GM19455 (cell line): Measurements from ENCODE around the gene RCCD1.

Experiments used
- ATAC-seq: cut with Tn5 transposase; IDR thresholded peaks from one replicate; pipeline ENCODE4 v1.9.1; 2021; ENCODE audit not compliant: unreplicated experiment

The RCCD1 gene

DNA sequence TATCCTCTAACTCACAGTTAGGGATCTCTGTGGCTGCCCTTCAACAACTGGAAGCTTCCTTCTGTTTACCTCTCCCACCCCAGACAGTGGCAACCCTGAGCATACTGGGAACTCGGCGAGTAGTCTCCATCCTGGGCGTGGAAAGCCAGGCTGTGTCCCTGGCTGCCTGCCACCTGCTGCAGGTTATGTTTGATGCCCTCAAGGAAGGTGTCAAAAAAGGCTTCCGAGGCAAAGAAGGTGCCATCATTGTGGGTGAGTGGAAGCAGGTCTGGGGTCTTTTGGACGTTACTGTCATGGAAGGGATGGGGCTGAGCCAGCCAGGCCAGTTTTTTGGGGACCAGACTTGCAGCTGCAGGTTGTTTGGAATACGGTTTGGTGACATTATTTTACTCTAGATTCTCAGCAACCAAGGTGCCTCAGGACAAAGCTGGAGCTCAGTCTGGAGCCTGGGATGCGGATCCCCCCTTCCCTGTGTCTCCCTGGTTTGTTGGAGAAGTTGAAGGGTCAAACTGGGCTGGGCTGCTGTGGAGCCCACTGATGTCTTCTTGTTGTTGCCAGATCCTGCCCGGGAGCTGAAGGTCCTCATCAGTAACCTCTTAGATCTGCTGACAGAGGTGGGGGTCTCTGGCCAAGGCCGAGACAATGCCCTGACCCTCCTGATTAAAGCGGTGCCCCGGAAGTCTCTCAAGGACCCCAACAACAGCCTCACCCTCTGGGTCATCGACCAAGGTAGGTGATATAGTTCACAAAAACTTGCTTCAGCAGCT is 12.1 kb upstream of the RCCD1 start:
- ATAC-seq, result no peak

DNA sequence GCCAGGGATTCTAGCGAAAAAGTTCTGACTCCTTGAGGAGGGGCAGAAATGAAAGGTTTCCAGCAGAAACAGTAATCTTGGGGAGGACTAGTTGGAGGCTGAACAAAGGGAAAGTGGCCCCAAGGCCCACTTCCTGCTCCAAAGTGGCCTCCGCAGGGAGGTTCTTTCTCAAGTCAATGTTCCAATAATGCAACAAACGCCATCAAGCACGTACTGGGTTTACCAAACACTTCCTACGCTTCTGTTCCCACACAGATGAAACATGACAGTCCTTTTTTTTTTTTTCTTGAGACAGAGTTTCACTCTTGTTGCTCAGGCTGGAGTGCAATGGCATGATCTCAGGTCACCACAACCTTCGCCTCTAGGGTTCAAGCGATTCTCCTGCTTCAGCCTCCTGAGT is 9.6 kb upstream of the RCCD1 start:
- no peak for ATAC-seq

DNA sequence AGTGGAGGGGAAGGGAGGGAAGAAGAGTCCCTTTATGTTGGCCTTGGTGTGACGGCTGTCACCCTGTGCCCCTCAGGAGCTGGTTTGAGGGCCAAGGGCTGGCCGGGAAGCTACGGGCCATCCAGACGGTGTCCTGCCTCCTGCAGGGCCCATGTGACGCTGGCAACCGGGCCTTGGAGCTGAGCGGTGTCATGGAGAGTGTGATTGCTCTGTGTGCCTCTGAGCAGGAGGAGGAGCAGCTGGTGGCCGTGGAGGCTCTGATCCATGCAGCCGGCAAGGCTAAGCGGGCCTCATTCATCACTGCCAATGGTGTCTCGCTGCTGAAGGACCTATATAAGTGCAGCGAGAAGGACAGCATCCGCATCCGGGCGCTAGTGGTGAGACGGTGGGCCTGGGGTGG is 8.1 kb upstream of the RCCD1 start:
- ATAC-seq, result no peak

DNA sequence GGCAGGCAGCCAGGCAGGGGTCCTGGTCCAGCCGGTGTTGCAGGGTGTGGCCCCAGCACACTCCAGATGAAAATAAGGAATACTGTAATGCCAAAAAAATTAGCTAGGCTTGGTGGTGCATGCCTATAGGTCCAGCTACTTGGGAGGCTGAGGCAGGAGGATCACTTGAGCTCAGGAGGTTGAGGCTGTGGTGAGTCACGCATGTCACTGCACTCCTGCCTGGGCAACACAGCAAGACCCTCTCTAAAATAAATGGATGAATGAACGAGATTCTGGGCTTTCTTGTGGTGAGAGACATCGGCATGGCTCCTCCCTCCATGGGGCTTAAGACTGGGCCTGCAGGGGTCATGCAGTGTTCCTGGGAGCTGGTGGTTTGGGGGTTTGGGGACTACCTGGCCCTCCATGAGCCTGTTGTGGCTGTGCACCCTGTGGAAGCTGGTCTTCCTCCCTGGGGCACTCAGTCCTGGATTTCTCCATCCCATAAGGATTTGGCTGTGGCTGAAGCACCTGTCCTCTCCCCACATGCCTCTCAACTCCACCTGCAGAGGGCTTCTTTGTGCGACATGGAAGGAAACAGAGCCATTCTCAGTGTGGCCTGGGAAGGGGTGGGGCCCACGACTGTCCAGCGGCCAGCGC is 7.6 kb upstream of the RCCD1 start:
- ATAC-seq, result no peak

DNA sequence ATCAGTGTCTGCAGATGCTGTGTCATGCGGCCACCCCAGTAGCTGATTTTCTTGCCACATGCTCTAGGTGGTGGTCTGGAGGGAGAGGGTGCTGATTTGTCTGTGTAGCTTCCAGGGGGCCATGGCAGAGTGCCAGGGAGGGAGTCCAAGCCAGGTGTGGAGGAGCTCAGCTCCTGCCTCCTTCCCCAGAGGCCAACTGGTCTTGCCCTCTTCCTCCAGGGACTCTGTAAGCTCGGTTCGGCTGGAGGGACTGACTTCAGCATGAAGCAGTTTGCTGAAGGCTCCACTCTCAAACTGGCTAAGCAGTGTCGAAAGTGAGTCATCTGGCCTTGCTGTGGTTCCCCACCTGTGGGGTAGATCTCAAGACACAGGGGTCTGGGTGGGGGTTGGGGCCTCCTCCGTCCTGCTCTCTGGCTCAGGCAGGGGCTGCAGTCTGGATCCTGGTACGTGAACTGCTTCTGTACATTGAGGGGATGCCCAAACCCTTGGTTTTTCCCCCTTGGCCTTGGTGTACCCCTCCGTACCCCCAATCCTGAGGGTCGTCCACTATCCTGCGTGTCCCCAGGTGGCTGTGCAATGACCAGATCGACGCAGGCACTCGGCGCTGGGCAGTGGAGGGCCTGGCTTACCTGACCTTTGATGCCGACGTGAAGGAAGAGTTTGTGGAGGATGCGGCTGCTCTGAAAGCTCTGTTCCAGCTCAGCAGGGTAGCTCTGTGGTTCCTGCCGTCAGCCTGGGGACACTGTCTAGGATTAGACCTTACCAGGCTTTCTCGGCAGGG is 6.9 kb upstream of the RCCD1 start:
- no peak for ATAC-seq

DNA sequence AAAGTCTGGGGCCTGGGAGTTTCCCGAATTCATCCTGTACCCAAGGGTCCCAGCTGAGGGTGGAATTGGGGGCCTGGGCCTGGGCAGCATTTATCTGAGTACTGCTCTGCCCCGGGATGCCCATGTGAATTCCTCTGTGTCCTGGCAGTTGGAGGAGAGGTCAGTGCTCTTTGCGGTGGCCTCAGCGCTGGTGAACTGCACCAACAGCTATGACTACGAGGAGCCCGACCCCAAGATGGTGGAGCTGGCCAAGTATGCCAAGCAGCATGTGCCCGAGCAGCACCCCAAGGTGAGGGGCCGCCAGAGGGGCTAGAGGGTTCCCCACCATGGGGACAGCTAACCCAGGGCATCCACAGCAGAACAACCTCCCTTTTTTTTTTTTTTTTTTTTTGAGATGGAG is 6.2 kb upstream of the RCCD1 start:
- ATAC-seq, result no peak

DNA sequence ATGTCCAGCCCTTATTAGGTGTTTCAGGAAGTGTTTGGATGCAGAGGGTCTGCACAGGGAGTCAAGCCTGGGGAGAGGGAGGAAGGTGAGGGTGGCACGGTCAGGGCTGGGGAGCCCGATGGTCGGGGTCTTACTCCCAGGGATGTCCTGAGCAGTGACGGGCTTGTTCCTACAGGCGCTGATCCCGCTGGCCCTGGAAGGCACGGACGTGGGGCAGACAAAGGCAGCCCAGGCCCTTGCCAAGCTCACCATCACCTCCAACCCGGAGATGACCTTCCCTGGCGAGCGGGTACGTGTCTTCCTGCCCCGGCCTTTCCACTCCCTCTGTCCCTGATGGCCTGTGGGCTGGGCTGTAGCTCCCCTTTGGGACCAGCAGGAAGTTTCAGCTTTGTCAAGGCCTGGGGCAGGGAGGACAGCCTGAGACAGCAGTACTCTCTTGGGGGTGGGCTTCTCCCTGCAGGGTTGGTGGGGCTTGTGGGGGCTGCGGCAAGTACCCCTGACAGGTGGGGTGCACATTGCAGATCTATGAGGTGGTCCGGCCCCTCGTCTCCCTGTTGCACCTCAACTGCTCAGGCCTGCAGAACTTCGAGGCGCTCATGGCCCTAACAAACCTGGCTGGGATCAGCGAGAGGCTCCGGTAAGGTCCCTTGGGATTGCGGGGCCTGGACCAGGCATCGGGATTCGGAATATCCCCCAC is 4.6 kb upstream of the RCCD1 start:
- no peak for ATAC-seq

DNA sequence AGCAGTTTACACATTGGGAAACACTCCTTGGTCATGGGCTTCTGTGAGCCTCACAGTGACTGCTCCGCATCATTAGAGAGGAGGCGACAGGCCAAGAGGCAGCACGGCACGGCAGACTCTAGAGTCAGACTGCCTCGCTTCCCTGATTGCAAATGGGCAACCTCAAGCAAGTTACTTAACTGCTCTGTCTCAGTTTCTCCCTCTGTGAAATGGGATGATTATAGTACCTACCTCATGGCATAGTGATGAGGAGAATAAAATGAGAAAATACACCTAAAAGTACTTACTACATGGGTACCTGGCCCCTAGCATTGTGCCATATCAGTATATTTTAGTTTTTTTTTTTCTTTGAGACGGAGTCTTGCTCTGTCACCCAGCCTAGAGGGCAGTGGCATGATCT is 4.0 kb upstream of the RCCD1 start:
- no peak for ATAC-seq

DNA sequence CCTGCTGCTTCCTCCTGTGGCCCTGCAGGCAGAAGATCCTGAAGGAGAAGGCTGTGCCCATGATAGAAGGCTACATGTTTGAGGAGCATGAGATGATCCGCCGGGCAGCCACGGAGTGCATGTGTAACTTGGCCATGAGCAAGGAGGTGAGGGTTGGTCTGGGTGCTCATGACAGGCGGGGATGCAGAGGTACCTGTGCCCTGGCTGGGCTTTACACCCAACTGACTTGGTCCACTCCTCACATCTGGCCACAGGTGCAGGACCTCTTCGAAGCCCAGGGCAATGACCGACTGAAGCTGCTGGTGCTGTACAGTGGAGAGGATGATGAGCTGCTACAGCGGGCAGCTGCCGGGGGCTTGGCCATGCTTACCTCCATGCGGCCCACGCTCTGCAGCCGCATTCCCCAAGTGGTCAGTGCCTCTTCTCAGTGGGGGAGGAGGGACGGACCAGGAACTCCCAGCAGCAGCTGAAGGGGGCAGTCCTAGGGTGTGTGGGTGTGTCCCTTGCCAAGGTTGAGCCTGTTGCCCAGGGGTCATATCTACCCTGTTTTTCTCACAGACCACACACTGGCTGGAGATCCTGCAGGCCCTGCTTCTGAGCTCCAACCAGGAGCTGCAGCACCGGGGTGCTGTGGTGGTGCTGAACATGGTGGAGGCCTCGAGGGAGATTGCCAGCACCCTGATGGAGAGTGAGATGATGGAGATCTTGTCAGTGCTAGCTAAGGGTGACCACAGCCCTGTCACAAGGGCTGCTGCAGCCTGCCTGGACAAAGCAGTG is 1.6 kb upstream of the RCCD1 start:
- ATAC-seq, result no peak

DNA sequence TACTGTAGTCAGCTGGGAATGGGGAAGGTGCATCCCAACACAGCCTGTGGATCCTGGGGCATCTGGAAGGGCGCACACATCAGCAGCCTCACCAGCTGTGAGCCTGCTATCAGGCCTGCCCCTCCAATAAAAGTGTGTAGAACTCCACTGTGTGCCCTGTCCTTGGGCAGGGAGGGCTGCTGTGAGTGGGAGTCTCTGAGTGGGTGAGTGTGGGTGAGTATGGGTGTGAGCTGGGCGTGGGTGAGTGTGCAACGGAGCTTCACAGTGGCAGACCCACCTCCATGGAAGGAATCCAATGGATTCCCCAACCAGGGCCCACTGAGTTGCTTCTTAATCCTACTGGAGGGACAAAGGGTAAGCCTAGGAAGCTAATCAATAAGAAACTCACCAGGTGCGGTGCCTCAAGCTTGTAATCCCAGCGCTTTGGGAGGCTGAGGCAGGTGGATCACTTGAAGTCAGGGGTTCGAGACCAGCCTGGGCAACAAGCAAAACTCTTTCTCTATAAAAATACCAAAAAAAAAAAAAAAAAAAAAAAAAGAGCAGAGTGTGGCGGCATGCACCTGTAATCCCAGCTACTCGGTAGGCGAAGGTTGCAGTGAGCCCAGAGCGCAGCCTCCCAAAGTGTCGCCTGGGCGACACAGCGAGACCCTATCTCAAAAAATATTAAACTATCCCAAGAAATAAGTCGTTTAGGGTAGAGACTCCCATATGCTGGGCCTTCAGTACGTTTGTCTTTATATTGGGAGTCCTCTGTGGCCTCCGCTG is 555 bp upstream of the RCCD1 start:
- no peak for ATAC-seq

DNA sequence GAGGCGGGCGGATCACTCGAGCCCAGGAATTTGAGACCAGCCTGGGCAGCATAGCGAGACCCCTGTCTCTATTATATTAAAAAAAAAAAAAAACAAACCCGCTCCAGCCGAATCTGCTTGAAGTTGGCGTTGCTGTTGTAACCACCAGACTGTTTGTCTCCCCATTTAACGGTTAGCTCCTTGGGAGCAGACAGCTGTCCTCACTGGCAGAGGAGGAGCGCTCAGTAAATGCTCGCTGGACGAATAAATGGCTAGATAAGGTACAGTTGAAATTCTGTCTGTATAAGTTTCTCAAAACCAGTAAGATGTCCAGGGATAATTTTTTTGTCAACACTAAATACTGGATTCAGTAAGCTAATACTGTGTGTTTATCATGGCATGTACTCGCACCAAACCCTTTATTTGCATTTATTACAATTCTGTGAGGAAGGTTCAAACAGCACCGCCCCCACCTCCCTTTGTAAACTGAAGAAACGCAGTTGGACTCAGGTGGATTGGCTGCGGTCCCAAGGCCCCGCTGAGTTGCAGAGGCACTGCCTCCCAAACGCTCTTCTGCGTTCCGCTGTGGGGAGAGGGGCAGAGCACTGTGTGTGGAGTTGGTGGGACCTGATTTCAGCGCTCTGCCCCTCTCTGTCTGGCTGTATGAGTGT is 1.1 kb downstream of the RCCD1 start:
- ATAC-seq, result no peak

DNA sequence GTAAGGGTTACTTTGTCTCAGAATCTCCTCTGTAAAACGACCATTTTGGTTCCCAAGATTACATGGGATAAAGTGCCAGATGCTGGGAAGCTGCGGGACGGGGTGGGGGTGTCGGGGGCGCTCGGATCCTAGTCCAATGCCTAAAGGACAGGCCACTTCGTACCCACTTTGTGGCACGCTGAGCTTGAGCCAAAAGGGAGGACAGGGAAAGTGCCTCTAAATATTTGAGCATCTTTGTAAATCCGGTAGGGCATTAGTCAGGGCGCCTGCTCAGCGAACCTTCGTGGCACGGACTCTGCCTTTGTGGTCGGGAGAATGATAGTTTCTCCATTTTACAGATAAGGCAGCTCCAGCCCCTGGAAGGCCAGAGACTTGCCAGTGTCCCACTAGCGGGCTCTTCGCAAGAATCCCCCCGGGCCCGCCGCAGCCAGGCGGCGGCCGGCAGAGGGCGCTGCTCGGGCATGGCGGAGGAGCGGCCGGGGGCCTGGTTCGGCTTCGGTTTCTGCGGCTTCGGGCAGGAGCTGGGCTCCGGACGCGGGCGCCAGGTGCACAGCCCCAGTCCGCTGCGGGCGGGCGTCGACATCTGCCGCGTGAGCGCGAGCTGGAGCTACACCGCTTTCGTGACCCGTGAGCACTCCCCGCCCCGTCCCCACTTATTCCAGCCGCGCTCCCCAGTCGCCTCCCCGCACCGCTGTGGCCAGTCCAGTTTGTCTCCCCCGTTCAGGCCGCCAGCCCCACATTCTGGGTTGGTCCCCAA is 1.8 kb downstream of the RCCD1 start:
- ATAC-seq, result no peak

DNA sequence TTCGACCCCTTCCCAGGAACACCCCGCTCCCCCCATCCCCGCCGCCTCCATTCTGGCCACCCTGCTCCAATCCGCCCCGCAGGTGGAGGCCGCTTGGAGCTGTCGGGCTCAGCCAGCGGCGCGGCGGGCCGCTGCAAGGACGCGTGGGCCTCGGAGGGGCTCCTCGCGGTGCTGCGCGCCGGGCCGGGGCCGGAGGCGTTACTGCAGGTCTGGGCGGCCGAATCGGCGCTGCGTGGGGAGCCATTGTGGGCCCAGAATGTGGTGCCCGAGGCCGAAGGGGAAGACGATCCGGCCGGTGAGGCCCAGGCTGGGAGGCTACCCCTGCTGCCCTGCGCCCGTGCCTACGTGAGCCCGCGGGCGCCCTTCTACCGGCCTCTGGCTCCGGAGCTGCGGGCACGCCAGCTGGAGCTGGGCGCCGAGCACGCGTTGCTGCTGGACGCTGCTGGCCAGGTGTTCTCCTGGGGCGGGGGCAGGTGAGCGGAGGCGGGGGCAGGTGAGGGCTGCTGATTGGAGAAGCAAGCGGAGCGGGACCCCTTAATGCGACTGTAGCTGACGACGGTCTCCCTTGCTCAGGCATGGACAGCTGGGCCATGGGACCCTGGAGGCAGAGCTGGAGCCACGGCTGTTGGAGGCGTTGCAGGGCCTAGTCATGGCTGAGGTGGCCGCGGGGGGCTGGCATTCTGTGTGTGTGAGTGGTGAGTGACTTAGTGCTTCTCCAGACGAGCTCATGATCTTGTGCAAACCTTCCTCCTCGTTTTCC is 2.5 kb downstream of the RCCD1 start:
- no peak for ATAC-seq

DNA sequence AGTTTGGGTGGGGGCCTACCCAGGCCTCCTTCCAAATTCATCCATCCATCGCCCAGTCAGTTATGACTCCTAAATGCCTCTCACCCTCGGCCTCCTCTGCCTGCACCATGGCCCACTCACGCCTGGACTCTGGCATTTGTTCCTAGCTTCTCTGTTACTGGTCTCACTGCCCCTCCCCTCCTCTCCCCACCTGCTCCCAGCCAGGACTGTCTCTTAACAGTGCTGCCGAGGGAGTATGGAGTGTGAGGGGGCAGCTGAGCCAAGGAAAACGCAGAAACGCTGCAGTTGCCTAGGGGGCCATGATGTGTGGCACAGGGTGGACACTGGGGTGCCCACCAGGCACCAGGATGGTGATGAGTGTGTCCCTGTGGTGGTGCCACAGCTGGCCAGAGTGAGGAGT is 3.1 kb downstream of the RCCD1 start:
- no peak for ATAC-seq

DNA sequence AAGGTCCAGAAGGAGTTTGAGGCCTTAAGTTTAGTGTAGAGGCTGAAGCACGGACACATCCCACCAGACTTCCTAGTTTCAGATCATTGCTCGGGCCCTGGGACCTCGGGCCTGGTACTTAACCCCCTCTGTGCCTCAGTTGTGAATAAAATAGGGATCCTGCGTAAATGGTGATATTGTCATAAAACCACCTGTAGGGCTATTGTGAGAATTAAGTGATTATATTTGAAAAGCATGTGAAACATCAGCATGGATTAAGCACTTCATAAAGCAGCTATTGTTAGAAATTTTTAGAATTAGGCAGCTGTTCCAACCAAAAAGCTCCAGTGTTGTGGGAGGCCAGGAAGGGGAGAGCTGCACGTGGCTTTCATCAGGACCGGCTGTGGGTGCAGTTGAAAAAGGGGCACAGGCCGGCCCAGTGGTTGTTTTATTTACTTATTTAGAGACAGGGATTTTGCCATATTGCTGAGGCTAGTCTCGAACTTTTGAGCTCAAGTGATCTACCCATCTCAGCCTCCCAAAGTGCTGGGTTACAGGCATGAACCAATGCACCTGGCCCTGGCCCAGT is 4.4 kb downstream of the RCCD1 start:
- ATAC-seq, result no peak

DNA sequence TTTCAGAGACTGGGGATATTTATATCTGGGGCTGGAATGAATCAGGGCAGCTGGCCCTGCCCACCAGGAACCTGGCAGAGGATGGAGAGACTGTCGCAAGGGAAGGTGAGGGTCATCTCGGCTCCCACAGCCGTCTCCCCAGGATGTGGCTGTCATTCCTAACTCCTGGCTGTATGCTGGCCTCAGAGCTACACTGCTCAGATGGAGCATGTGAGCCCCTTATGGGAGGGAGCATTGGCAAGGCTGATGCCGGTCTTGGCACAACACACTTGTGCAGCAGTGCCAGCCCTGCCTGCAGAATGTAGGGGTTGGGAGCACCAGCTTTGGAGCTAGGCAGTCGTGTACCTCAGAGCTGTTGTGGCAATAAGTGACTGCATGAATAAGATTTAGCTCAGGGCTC is 5.2 kb downstream of the RCCD1 start:
- ATAC-seq, result no peak

DNA sequence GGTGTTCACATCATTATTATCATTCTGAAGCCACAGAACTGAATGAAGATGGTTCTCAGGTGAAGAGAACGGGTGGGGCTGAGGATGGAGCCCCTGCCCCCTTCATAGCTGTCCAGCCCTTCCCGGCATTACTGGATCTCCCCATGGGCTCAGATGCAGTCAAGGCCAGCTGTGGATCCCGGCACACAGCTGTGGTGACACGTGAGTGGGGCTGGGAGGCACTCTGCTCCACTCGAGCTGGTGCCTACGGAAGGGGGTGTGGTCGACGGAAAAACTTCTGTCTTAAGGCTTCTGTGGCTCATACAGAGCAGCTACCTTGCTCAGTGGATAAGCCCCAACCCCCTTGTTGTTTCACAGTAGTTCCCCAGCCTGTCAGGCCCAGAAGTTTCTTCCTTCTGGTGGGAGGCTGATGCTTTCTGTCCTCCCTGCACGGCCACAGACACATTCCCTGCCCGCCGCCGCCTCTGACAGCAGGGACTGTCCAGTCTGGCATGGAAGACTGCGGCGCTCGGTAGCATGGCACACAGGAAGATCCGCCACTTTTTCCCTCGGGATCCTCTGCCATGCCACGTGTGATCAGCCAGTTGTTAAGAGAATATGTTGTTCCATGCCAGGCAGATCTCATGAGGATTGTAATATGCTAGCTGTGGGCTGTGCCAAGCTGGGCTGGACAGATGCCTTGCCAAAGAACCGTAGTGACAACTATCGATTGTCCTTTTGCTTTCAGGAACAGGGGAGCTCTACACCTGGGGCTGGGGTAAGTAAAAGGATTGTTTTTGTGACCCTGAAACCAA is 5.8 kb downstream of the RCCD1 start:
- no peak for ATAC-seq
